HG02943 (cell line): Measurements from ENCODE around the gene EIF4EBP3.

Experiments used
- ATAC-seq: cut with Tn5 transposase; IDR thresholded peaks from one replicate; pipeline ENCODE4 v1.9.1; 2021; ENCODE audit warnings: mild to moderate bottlenecking, low read depth, moderate library complexity; ENCODE audit not compliant: unreplicated experiment

EIF4EBP3 gene

DNA sequence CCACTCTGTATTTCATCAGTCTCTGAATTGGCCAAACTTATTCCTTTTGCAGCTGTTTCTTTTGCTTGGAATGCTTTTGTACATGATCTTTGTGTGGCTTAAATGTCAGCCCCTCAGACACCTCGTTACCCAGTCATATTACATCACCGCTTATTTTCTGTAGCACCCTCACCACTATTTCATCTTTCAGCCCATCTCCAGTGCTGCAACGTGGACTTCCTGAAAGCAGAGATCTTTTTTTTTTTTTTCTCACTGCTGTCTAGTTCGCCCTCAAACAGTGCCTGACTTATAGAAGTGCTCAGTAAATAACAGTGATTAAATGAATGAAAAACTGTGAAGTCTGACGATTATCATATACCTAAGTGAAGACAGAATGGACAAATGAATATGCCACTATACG, 9.0 kb downstream of the EIF4EBP3 start:
- ATAC-seq = no peak

DNA sequence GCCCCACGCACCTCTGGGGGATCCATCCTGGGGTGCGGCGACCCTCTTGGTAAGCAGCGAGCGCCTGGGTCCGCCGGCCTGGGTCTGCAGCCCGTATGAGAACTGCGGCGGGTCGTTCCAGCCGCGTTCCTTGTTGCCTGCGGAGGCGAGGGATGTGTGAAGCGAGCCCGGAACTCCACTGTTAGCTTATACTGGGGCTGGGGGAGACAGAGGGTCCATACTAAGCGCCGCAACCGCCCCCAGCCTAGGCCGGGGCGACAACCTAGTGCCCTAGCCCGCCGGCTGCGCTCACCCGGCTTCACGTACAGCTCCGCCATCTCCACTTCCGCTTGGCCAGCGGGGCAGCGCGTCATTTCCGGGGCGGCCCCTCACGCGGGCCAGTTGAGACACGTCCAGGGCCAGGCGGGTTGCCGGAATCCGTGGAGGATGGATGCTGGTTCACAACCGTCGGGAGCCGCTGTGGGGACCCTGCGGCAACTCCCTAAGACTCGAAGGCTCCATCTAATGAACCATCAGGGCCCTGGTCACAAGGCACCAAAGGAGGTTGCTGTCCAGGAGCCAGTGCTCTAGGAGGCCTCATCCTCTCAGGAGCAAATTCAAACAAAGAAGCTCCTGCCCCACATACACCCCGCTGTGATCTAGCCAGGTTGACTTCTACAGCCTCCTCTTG, 9.8 kb downstream of the EIF4EBP3 start, which contains the start of gene SRA1:
TSS of gene SRA1 (minus strand) at position 338 of the 670 bp plus-strand sequence. CDS start at position 317, 21 bp downstream.
- peak; percentile 94 for ATAC-seq

DNA sequence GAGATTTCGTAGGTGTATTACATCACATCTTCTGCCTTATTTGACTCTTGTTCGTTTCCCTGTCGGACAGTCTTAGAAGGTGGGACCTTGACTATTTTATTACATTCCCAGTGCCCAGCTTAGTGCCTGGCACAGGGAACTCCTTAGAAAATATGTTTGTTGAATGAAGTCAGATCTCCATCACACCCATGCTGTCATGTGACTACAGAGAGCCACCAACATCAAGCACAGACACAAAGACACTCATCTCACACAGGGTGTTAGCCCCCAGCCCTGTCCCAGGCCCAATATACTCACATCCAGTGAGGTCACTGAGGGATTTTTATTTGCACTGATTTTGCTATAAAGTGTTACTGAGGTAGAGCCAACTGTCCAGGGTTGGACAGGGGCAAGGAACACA, 10.5 kb downstream of the EIF4EBP3 start:
- no peak for ATAC-seq

DNA sequence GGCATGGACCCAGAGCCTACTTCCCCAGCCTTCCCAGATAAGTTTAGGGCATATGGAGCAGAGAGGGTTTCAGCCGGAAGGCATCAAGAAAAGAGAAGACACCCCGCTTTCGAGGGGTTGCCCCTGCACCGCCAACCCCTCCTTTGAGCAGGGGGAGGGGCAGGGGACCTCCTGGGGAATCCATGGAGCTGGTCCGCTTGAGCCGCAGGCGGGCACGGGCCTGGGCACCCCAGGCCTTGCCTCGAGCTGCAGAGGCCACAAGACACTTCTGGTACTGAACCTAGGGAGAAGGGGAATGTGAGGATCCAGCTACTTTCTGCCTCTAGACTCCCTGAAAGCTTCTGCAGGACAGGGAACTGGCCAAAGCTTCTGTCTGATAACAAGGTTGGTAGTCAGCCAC, 11.1 kb downstream of the EIF4EBP3 start:
- ATAC-seq = no peak

DNA sequence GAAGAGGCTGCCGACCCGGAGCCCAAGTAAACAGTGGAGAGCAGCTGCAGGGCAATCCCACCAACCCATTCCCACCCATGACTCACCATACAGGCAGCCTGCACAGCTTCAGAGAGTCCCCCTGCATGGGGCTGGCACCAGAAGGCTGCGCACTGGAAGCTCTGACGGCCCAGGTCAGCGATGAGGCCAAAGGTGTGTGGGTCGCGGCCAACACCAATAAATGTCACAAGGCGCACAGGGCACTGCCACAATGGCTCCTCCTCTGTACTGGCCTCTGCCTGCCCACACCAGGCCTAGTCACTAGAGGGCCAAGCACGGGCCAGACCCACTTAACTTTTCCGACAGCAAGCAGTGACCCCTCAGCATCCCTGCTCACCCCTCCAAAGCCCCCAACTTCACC, 12.8 kb downstream of the EIF4EBP3 start:
- ATAC-seq = no peak

DNA sequence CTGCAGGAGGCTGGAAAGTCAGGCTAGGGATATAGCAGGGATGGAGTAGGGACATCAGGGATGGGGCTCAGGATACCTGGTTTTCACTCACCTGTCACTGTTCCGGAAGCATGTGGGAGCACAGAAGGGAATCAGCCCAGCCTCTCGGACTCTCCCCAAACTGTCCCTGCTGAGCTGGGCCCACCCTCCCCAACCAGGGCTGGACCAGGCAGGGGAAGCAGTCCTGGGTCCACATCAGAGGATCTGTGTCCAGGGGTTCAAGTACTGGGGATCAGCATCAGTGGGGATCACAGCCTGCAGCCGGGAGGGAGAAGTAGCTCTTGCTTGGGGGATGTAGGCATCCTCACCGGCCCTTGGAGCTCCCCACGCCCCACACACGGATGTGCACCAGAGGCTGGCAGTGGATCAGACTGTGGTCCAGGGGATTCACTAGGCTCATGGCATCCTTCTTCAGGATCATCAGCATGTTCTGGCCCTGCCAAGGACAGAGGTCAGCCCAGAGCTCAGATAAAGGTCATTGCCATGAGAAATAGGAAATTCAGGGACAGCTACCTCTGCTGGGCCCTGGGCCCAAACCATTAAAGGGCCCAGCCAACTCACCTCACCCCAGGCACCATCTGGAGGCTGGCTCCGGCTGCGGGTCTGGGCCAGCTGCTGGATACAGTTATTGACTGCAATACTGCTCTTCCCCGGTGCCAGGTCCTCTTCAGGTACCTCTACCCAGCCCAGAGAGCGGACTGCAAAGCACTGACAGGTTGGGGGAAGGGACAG, 14.5 kb downstream of the EIF4EBP3 start:
- no peak for ATAC-seq

DNA sequence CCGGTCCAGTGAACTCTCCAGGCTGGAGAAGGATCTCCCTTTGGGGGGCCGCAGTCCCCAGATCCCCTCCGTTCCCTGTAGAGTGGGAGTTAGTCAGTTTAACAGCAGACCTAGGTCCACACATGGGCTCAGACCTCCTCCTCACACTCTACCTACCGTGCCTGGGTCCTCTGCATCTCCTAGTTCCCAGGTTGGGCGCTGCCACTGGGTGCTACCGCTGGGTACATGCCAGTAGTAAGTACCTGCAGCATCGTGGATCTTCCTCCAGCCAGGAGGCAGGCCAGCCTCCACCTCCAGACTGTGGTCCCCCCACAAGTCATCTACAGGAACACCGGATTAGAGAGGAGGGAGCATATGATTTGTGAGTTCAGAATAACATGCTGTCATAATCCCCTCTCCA, 16.1 kb downstream of the EIF4EBP3 start:
- no peak for ATAC-seq

DNA sequence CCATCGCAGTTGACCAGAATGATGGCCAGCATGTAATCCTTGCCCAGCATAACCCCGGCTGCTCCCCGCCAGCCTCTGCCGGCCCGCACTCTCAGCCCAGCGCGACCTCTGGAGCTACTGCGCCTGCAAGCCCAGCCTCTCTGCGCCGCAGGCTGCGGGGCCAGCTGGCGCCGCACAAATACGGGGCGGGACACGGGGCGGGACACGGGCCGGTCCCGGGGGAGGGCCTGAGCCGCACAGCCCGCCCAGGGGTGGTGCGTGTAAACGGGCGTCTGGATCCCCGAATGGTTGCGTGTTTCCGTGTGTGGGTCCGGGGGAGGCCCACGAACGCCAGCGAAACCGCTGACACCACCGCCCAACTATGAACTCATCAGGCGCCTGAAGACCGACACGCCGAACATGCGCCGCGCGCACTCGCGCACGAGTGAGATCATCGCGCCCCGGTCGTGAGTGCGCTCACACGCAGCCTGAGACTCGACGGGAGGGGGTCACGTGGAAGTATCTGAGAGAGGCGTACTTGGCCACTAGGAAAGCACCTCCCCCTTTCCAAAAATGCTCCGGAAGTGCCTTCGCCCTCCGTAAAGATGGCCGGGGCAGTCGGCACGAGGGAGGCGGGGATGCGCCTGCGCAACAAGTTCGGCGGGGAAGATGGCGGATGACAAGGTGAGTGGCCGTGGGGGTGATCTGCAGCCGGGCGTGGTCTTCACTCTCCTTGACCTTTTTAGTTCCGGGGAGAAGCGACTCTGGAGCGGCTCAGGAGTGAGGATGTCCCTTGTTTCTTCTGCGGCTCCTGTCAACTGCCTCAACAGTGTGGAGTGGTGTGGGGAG, 16.9 kb downstream of the EIF4EBP3 start, which contains the start of the genes APBB3 and SLC35A4:
TSS of gene APBB3 (minus strand) at position 403 of the 828 bp plus-strand sequence. CDS start at position 50, 353 bp downstream.
TSS of gene SLC35A4 (plus strand) at position 633 of the 828 bp plus-strand sequence. CDS start 2,342 bp downstream, outside the sequence.
- peak; percentile 82 for ATAC-seq

DNA sequence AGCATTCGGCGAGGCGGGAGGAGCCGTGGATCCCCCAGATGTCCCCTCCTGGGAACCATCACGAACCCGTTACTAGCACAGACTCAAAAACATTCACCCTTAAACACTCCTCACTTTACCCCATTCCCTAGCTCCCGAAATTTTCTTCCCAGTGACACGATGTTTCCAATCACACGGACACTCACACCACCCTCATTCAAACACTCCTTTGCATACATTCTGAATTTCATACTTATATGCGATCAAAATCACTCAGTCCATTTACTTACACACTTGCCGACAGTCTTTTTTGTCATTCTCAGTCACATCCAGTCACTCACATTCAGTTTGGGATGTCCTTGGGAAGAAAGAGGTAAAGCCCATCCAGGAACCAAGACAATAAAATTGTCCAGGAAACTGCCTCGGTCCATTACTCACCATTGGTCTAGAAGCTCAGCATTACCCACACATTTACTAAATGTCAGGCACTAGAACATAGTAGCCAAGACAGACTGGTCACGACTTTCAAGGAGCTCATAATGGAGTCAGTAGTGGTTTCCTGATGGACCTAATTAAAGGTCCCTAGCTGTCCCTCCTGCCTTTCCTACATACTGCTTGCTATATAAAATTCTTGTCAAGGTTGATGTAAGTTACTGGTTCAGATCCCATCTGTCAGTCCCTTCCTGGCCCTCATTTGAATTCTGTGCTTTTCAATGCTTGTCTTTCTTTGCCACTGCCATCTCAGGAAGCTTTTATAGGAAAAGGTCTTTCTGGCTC, 17.7 kb downstream of the EIF4EBP3 start:
- ATAC-seq = no peak

DNA sequence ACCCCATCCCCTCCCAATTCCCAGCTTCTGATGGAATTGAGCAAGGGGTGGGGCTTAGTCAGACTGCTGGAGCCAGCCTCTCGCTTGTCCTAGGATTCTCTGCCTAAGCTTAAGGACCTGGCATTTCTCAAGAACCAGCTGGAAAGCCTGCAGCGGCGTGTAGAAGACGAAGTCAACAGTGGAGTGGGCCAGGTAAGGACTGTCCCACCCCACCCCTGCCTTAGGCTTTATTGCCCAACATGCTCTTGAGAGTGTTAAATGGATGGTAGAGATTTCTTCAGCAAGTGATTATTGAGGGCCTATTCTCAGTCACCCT, 18.3 kb downstream of the EIF4EBP3 start:
- ATAC-seq = no peak

DNA sequence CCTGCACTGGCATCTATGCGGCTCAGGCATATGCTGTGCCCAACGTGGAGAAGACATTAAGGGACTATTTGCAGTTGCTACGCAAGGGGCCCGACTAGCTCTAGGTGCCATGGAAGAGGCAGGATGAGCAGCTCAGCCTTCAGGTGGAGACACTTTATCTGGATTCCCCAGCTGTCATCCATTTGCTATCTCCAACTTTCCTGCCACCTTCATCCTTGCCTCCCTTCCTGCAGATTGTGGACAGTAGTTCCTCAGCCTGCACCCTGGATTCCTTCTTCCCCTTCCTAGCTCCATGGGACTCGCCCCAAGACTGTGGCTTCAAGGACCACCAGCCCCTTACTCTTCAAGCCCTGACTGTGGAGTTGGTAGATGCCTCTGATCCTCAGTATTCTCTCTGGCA, 19.2 kb downstream of the EIF4EBP3 start:
- no peak for ATAC-seq

DNA sequence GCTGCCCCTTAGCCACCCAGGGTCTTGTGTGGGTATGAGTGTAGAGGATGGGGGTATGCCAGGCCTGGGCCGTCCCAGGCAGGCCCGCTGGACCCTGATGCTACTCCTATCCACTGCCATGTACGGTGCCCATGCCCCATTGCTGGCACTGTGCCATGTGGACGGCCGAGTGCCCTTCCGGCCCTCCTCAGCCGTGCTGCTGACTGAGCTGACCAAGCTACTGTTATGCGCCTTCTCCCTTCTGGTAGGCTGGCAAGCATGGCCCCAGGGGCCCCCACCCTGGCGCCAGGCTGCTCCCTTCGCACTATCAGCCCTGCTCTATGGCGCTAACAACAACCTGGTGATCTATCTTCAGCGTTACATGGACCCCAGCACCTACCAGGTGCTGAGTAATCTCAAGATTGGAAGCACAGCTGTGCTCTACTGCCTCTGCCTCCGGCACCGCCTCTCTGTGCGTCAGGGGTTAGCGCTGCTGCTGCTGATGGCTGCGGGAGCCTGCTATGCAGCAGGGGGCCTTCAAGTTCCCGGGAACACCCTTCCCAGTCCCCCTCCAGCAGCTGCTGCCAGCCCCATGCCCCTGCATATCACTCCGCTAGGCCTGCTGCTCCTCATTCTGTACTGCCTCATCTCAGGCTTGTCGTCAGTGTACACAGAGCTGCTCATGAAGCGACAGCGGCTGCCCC, 19.8 kb downstream of the EIF4EBP3 start:
- no peak for ATAC-seq

DNA sequence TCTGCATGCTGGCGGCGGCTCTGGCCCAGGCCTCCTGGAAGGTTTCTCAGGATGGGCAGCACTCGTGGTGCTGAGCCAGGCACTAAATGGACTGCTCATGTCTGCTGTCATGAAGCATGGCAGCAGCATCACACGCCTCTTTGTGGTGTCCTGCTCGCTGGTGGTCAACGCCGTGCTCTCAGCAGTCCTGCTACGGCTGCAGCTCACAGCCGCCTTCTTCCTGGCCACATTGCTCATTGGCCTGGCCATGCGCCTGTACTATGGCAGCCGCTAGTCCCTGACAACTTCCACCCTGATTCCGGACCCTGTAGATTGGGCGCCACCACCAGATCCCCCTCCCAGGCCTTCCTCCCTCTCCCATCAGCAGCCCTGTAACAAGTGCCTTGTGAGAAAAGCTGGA, 20.4 kb downstream of the EIF4EBP3 start:
- ATAC-seq = no peak

DNA sequence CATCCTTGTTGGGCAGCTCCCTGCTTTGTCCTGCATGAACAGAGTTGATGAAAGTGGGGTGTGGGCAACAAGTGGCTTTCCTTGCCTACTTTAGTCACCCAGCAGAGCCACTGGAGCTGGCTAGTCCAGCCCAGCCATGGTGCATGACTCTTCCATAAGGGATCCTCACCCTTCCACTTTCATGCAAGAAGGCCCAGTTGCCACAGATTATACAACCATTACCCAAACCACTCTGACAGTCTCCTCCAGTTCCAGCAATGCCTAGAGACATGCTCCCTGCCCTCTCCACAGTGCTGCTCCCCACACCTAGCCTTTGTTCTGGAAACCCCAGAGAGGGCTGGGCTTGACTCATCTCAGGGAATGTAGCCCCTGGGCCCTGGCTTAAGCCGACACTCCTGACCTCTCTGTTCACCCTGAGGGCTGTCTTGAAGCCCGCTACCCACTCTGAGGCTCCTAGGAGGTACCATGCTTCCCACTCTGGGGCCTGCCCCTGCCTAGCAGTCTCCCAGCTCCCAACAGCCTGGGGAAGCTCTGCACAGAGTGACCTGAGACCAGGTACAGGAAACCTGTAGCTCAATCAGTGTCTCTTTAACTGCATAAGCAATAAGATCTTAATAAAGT, 21.1 kb downstream of the EIF4EBP3 start:
- ATAC-seq = no peak

DNA sequence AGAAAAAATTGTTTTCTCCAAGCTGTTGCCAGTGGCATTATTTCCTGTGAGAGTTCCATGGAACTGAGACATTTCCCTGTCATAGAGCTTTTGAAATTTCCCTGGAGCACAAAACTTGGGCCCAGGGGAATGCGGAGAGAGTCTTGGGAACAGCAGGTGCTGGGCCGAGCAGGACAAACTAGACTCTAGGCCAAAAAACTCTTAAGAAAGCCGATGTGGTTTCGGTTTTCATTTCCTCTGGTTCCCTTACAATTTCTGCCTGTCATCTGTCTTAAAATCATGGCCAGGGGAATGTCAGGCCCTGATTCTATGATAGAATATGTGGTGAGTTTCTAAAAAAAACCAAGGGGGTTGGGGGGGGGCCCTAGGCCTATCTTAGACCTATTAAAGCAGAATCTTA, 21.7 kb downstream of the EIF4EBP3 start:
- peak; percentile 33 for ATAC-seq

DNA sequence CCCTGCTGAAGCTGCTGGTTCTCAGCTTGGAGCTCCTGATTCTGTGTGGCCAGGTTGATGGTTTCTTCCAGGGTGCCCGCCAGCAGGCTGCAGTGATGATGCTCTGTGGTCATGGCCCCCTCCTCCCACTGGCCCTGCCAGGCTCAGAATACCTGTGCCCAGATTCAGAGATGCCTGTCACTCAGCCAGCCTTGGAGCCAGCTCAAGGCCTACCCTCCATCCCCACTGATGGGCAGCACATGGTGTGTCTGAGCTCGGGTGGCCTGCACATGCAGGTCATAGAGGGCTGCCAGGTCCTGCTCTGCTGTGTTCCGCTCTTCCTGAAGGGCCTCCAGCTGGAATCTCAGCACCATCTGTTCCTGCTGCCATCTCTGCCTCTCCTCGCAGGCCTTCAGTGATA, 22.6 kb downstream of the EIF4EBP3 start:
- no peak for ATAC-seq

DNA sequence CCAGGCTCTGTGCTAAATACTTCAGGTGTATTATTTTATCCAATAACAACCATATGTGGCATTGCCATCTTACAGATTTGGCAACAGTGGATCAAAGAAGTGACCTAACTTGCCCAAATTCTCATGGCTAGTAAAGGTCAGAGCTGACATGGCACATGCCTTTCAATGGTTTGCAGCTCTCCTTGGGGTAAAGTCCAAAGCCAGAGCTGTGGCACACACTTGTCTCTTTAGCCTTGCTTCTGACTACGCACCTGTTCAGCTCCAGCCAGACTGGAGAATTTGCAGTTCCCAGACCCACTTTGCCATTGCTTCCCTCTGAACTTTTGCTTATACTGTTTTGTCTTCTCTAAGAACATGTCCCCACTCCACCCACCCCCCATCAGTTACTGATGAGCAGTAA, 23.0 kb downstream of the EIF4EBP3 start:
- no peak for ATAC-seq

DNA sequence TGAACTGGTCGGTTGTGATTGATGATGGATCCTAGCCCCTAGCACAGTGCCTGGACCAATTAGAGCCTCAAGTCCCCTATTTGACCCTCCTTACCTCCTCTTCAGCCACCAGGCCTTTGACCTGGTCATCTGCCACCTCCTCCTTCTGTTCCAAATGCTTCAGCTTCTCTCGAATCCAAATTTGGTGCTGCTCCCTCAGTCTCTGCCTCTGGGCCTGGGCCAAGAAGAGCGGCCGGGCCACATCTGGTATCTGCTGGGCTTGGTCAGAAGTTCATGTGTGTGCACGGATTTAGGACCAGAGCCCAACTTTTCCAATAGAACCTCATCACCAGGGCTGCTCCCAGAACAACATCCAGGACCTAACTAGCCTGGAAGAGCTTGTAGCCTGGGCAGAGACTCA, 23.6 kb downstream of the EIF4EBP3 start:
- ATAC-seq = no peak

DNA sequence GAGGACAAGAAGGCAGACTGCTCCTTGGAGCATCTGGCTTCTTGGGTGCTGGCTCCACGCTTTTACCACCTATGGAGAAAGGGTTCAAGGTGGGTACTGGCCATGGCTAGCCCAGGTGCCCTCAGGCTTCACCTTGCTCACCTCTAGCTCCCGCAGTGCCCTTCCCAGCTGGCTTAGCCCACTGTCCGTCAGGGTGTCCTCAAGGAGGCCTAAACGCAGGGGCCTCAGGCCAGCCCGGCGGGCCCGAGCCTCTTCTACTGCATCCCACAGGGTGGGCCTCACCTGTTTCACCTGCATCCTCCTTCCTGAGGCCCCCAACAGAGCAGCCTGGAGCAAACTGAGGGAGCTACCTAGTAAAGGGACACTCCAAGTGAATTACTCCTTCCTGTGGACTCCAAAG, 26.2 kb downstream of the EIF4EBP3 start:
- ATAC-seq = no peak
